Rectal smooth muscle tissue (tissue), 1 donor: ENCODE measurements around the gene CSTPP1.

Experiments used
- H3K27ac ChIP-seq: one replicate; pipeline ENCODE4 v1.7.0; 2013; ENCODE audit warnings: low read depth, low read length, inconsistent platforms
- H3K27me3 ChIP-seq: one replicate; pipeline ENCODE4 v1.7.0; 2013; ENCODE audit warnings: low read length; ENCODE audit not compliant: control insufficient read depth, insufficient read depth
- H3K36me3 ChIP-seq: one replicate; pipeline ENCODE4 v1.7.0; 2013; ENCODE audit warnings: low read length; ENCODE audit not compliant: control insufficient read depth, insufficient read depth
- H3K4me1 ChIP-seq: one replicate; pipeline ENCODE4 v1.7.0; 2013; ENCODE audit warnings: low read length; ENCODE audit not compliant: control insufficient read depth, insufficient read depth
- H3K4me3 ChIP-seq: one replicate; pipeline ENCODE4 v1.7.0; 2013; ENCODE audit warnings: low read length
- H3K9ac ChIP-seq: one replicate; pipeline ENCODE4 v1.7.0; 2013; ENCODE audit warnings: low read length

The CSTPP1 gene

DNA sequence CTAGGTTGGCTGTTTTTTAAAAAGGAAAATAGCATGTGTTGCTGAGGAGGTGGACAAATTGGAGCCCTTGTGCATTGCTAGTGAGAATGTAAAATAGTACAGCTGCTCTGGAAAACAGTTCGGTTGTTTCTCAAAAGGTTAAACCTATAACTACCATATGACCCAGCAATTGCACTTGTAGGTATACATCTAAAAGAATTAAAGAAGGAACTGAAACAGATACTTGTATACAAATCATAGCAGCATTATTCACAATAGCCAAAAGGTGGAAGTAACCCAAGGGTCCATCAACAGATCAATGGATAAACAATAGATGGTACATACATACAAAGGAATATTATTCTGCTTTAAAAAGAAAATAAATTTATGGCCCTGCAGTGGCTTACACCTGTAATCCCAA is 111.4 kb downstream of the CSTPP1 start:
- H3K4me1 ChIP-seq = no peaks in the 10 kb centered on the region
- H3K27ac ChIP-seq = no peak overlapping the region
- H3K27me3 ChIP-seq = no peaks in the 10 kb centered on the region
- H3K9ac ChIP-seq = no peak overlapping the region
- H3K4me3 ChIP-seq = no peak overlapping the region
- H3K36me3 ChIP-seq = no peaks in the 10 kb centered on the region

DNA sequence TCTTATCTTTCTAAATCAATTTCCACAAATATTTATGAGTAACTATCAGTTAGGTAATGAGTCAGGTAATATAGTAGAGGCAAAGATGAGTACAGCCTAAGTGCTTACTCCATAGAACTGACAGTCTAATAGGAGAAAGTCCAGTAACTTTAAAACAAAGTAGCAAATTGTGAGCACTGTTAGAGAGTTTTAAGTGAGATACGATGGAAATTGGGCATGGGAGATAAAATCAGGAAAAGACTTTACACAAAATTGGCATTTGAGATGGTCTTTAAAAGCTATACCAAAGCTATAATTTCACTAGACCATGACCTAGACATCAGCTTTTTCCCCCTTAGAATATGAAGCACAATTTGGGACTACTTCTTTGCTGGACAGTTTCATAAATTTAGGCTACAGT is 113.7 kb downstream of the CSTPP1 start:
- Histone ChIP-seq H3K4me3 (no peak overlapping the region), H3K4me1 (no peaks in the 10 kb centered on the region), H3K27me3 (no peaks in the 10 kb centered on the region)

DNA sequence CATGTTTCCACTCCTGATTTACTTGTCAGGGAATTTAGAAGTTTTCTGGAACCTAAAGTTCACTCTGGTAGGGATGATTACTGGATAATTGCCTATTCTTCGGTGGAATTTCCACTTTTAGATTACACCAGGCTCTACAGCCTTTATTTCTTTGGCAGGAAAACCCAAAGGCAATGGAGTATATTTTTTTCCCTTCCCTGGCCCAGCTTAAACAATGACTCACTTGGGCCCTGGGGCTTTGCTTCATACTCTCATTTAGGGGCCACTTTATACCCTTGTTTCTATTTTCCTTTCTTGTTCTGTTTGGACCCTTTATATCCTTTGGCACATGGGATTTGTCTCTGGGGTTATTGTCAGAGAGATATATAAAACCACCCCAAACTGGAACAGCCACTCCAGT is 114.7 kb downstream of the CSTPP1 start:
- Histone ChIP-seq H3K9ac (no peak overlapping the region), H3K4me3 (no peak overlapping the region), H3K36me3 (no peaks in the 10 kb centered on the region), H3K27me3 (no peaks in the 10 kb centered on the region), H3K27ac (peak overlapping the region; percentile 32), H3K4me1 (no peaks in the 10 kb centered on the region)

More for the DNA sequence above, 113.7 kb downstream of the CSTPP1 start:
- Histone ChIP-seq H3K27ac (no peak overlapping the region), H3K9ac (no peak overlapping the region), H3K36me3 (no peaks in the 10 kb centered on the region)

DNA sequence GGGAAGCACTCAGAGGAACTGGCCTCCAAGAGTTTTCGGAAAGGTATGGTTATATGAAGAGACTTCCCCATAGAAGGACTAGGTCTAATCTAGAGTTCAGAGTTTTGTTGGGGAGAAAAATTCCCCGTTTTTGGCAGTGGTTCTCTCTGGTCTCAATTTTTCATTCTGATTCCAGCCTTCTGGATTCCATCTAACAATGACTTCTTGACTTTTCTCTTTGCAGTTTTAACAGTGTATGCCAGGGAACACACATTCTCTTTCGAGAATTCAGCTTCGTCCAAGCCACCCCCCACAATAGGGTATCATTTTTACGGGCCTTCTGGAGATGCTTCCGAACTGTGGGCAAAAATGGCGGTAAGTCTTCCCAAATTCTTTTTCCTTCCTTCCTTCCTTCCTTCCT is 115.6 kb downstream of the CSTPP1 start:
- Histone ChIP-seq H3K4me3 (no peak overlapping the region), H3K36me3 (no peaks in the 10 kb centered on the region), H3K4me1 (no peaks in the 10 kb centered on the region), H3K27ac (no peak overlapping the region), H3K9ac (no peak overlapping the region), H3K27me3 (no peaks in the 10 kb centered on the region)

DNA sequence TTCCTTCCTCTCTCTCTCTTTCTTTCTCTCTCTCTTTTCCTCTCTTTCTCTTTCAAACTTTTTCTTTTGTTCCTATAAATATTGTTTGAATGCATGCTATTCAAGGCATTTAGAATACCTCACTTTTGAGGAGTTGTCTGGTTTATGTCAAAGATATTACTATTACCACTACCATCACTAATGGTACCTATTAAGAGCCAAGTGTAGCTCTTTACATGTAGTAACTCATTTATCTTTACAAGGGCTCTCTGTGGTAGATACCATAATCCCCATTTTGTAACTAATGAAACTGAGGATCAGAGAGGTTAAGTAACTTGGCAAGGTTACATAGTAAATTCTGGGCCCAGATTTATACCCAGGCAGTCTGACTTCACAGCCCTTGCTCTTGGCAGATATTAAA is 116.0 kb downstream of the CSTPP1 start:
- no peak overlapping the region for H3K27ac ChIP-seq
- no peaks in the 10 kb centered on the region for H3K36me3 ChIP-seq
- no peaks in the 10 kb centered on the region for H3K4me1 ChIP-seq
- no peak overlapping the region for H3K4me3 ChIP-seq
- no peaks in the 10 kb centered on the region for H3K27me3 ChIP-seq
- no peak overlapping the region for H3K9ac ChIP-seq

DNA sequence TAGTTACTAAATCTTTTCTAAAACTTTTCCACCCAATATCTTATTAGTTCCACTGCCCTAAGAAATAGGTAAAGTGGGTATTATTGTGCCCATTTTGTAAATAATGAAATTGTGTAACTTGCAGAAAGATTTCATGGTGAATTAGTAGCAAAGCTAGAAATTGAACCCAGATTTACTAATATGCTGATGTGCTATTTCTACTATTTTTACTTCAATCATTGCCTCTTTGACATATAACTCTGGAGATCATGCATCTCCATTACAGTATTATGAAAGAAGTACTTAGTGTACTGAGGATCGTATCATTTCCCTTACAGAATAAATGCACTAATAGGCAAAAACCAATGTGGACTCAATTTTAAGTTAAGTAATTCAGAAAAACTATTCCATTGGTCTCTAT is 119.0 kb downstream of the CSTPP1 start:
- H3K4me3 ChIP-seq = no peak overlapping the region
- no peak overlapping the region for H3K9ac ChIP-seq
- no peak overlapping the region for H3K27ac ChIP-seq
- no peaks in the 10 kb centered on the region for H3K4me1 ChIP-seq
- H3K36me3 ChIP-seq = no peaks in the 10 kb centered on the region
- H3K27me3 ChIP-seq = no peaks in the 10 kb centered on the region

DNA sequence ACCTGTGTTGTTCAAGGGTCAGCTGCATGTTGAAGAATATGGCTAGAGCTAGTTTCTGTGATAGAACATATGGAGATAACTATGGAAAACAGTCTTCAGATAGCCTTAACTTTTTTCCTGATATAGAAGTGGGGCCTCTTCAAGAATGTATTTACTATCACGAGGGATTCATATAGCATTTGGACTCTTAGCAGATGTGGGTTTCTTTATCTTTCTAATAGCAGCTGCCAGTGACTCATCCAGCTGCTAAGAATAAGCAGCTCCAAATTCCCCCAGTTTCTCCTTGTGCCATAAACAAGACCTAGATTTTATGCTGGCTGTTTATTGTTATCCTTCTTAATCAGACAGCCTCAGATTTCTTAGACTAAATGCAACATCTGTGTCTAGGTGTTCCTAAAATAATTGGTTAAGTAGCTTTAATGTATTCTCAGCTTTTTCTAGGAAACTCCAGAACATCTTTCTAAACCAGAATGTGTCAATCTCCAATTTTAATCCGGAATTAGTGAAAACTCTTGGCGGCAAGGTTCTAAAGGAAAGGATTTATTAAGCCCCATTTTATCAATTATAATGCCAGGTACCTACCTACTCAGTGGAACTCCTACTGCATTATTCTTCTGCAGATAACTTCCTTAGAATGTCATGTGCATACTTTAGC is 119.8 kb downstream of the CSTPP1 start:
- H3K9ac ChIP-seq = no peak overlapping the region
- no peaks in the 10 kb centered on the region for H3K27me3 ChIP-seq
- no peak overlapping the region for H3K4me3 ChIP-seq
- H3K36me3 ChIP-seq = no peaks in the 10 kb centered on the region
- H3K4me1 ChIP-seq = no peaks in the 10 kb centered on the region
- no peak overlapping the region for H3K27ac ChIP-seq

DNA sequence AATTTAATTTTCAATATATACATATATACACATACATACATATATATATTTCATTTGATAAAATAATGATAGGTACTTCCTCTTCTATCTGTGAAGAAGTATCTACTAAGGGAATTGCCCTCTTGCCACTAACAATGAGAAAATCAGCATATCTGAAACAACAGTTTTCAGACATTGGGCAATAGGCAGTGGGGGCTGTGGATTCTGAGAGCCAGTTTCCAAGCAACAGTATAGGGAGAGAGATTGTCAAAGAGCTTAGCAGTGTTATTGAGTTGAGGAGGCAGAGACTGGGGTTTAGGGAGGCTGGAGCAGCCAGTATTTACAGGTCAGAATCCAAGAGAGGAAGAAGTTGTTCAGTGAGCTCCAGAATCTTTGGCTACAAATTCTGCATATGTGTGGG is 120.8 kb downstream of the CSTPP1 start:
- Histone ChIP-seq H3K4me1 (no peaks in the 10 kb centered on the region), H3K9ac (no peak overlapping the region), H3K27ac (no peak overlapping the region), H3K27me3 (no peaks in the 10 kb centered on the region), H3K36me3 (no peaks in the 10 kb centered on the region), H3K4me3 (no peak overlapping the region)

DNA sequence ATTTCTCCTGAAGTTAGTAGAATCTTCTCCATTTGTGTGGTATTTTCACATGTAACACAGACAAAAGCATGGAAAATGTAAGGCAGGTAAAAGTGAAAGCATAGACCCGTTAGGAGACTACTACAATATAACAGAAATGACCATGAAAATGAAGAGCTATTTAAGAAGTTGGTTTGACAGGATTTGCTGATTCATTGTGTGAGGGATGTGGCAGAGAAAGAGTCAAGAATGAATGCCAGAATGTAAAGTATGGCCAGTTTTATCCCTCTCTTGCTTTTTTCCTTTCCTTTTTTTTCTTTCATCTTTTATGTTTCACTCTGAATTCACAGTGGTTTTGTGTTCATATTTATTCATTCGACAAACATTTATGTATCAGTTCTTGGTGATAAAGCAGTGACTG is 124.2 kb downstream of the CSTPP1 start:
- no peaks in the 10 kb centered on the region for H3K36me3 ChIP-seq
- H3K4me1 ChIP-seq = no peaks in the 10 kb centered on the region
- no peak overlapping the region for H3K4me3 ChIP-seq
- no peaks in the 10 kb centered on the region for H3K27me3 ChIP-seq
- no peak overlapping the region for H3K9ac ChIP-seq
- H3K27ac ChIP-seq = no peak overlapping the region

DNA sequence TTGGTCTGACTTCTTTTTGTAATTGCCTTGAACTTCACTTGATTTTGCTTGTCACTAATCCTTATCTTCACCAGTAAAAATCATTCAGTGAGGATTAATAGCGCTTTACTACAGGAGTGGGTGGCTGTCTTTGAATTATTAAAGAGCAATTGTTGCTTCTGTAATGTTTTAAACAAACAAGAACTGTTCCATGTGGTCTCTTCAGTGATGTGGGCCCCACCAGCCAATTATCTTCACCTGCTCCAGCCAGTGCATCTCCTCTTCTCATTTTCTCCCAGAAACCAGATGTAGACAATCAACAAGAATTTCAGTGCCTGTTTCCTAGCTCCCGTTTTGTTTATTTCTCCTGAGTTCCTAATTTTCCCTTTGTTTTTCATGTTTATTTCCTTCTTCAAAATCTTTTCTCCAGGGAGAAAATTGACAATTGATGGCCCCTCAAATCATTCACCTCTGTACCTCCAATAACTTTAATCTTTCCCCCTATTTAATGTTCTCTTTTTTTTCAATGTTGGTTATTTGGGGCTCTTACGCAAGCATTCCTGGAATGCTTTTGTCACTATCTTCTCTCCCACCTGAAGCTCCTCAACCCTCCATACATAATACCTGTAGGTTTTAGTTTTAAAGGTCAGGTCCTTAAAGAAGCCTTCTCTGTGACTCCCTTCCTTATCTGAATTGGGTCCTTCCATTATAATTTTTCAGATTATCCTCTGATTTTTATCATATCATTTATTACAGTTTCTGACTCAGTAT is 125.0 kb downstream of the CSTPP1 start:
- Histone ChIP-seq H3K4me1 (no peaks in the 10 kb centered on the region), H3K9ac (no peak overlapping the region), H3K36me3 (no peaks in the 10 kb centered on the region), H3K4me3 (no peak overlapping the region), H3K27ac (no peak overlapping the region), H3K27me3 (no peaks in the 10 kb centered on the region)

DNA sequence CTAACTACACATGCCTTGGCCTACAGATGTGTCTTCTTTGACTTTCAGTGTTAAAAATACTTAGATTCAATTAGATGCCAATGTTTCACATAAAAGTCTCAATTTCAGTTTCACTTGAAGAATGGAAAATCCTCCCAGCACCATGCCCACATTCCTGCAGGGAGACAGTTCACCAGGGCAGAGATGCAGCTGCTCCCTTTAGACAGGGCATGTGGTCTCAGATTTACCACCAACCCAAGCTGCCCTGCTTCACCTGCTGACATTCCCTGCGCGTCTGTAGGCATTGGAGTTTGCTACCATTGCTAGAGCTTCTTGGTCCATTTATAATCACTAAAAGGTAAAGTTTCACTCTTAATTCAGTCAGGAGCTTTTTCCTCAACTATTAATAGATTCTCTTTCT is 126.2 kb downstream of the CSTPP1 start:
- Histone ChIP-seq H3K9ac (no peak overlapping the region), H3K4me3 (no peak overlapping the region), H3K4me1 (no peaks in the 10 kb centered on the region), H3K36me3 (no peaks in the 10 kb centered on the region), H3K27ac (no peak overlapping the region), H3K27me3 (no peaks in the 10 kb centered on the region)

DNA sequence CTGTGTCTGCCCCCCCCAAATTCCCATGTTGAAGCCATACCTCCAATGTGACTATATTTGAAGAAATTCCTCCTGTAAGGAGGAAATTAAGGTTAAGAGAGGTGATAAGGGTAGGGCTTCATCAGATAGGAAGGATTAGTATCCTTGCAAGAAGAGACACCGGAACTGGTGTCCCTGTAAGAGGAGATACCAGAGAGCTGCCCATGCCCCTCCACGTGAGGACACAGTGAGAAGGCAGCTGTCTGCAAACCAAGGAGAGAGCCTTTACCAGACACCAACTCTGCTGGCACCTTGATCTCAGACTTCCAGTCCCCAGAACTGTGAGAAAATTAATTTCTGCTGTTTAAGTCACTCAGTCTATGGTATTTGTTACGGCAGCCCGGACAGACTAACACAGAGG is 130.8 kb downstream of the CSTPP1 start:
- H3K9ac ChIP-seq = no peak overlapping the region
- no peak overlapping the region for H3K4me3 ChIP-seq
- H3K4me1 ChIP-seq = no peaks in the 10 kb centered on the region
- no peaks in the 10 kb centered on the region for H3K27me3 ChIP-seq
- H3K27ac ChIP-seq = no peak overlapping the region
- H3K36me3 ChIP-seq = no peaks in the 10 kb centered on the region

DNA sequence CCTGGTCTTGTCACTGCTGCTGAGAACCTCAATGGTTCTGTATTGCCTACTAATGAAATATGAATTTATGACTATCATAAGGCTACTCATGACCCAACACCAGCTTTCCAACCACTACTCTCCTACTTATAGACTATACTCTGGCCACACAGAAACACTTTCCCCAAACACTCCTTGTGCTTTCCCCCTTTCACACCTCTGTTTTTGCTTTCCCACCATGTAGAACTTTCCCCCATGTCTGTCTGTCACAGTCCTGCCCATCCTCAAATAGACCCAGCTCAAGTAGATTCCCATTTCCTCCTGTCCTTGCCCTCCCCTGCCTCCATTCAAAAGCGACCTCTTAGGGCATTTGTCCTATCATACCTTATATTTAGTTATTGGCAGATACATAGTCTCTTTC is 134.2 kb downstream of the CSTPP1 start:
- H3K9ac ChIP-seq = no peak overlapping the region
- H3K4me3 ChIP-seq = no peak overlapping the region
- H3K27me3 ChIP-seq = no peaks in the 10 kb centered on the region
- no peak overlapping the region for H3K27ac ChIP-seq
- no peaks in the 10 kb centered on the region for H3K4me1 ChIP-seq
- H3K36me3 ChIP-seq = no peaks in the 10 kb centered on the region
